K562 (cell line): ENCODE results near the gene CLCA2. TPM values are rescaled to one million over a fixed set of nuclear protein-coding genes. Genes with fewer than 3 reads are reported as not detected.

Experiments used
- ATAC-seq: fragments of 200-7000 bp; cut with Tn5 transposase; 3 replicates; pipeline ENCODE4 v1.9.1; 2020; ENCODE audit warnings: moderate library complexity
- BruUV-seq: library from RNA; stranded (reverse); fragments of 400-500 nt; replicated peaks from 2 replicates; lab custom pipeline; 2021; lab: Mats Ljungman, UMichigan
- CTCF ChIA-PET: fragments of 300-600 bp; formaldehyde crosslinking; extraction: SDS; loops from one replicate; lab custom pipeline; 2021; ENCODE audit warnings: low intra/inter-chr PET ratio; lab: Yijun Ruan, JAX
- POLR2A ChIA-PET: fragments of 300-600, 350-650 bp; sonication (Branson Sonifier 250); formaldehyde crosslinking; extraction: SDS; loops from one replicate; lab custom pipeline; 2021; ENCODE audit warnings: antibody characterized with exemption, inconsistent platforms; lab: Yijun Ruan, JAX
- DNase-seq, 4 experiments: peaks; one replicate each; pipeline versions ENCODE4 v3.0.0 to v3.0.0-alpha.2; 2011 to 2018; ENCODE audit warnings: low spot score in 3 of 4, mixed read lengths in 3 of 4; ENCODE audit errors: extremely low read depth in 1 of 4
- FAIRE-seq: peaks from 2 replicates; lab custom pipeline; 2011; peaks lifted over from hg19 to GRCh38; lab: Jason Lieb, UNC
- H2AFZ ChIP-seq: 2 replicates; pipeline ENCODE4 v1.6.0; 2011; ENCODE audit warnings: low read depth, low read length, control low read depth, inconsistent platforms
- H3K27ac ChIP-seq: fragments of 200-600 bp; 3 replicates; pipeline ENCODE4 v1.8.0; 2011; ENCODE audit warnings: low read depth, mild to moderate bottlenecking, control low read depth, inconsistent platforms, low read length, moderate library complexity, mixed read lengths; ENCODE audit errors: extremely low read depth
- H3K27me3 ChIP-seq, 2 experiments: fragments of 300-600 bp in 1 of 2; 2 replicates in 1 of 2; 3 replicates in 1 of 2; pipeline versions ENCODE4 v1.6.0 to v1.8.0; 2011; ENCODE audit warnings: inconsistent platforms in 2 of 2, low read length in 2 of 2, mild to moderate bottlenecking in 1 of 2, mixed read lengths in 1 of 2, moderate library complexity in 1 of 2; ENCODE audit not compliant: control insufficient read depth in 2 of 2, insufficient read depth in 2 of 2
- H3K36me3 ChIP-seq: fragments of 300-600 bp; 3 replicates; pipeline ENCODE4 v1.8.0; 2011; ENCODE audit warnings: mild to moderate bottlenecking, low read length, inconsistent platforms; ENCODE audit not compliant: control insufficient read depth, insufficient read depth
- H3K4me1 ChIP-seq, 2 experiments: fragments of 200-600 bp in 1 of 2; replicated peaks in 1 of 2; 2 replicates in 1 of 2; 3 replicates in 1 of 2; pipeline versions ENCODE4 v1.5.1 to v1.8.0; 2011; ENCODE audit warnings: inconsistent platforms in 2 of 2, low read length in 2 of 2, mild to moderate bottlenecking in 1 of 2, mixed read lengths in 1 of 2, moderate library complexity in 1 of 2; ENCODE audit not compliant: control insufficient read depth in 2 of 2, insufficient read depth in 2 of 2
- H3K4me2 ChIP-seq: 2 replicates; pipeline ENCODE4 v1.6.1; 2011; ENCODE audit warnings: low read length, control low read depth, inconsistent platforms, mixed read lengths; ENCODE audit not compliant: insufficient read depth
- H3K4me3 ChIP-seq: fragments of 200-600 bp; sonication (generic), shearing (Covaris generic); 2 replicates; pipeline ENCODE4 v1.5.1; 2016; ENCODE audit warnings: control low read depth, inconsistent platforms
- H3K79me2 ChIP-seq: fragments of 200-600 bp; 3 replicates; pipeline ENCODE4 v1.8.0; 2011; ENCODE audit warnings: low read length, inconsistent platforms; ENCODE audit not compliant: control insufficient read depth, insufficient read depth
- H3K9ac ChIP-seq, 2 experiments: 2 replicates each; pipeline versions ENCODE4 v1.6.0 to v1.6.1; 2011; ENCODE audit warnings: low read depth in 2 of 2, low read length in 2 of 2, control low read depth in 1 of 2, inconsistent platforms in 1 of 2, mild to moderate bottlenecking in 1 of 2, mixed read lengths in 1 of 2; ENCODE audit not compliant: insufficient read depth in 1 of 2
- H3K9me1 ChIP-seq: one replicate; pipeline ENCODE4 v1.6.0; 2011; ENCODE audit warnings: inconsistent platforms, mild to moderate bottlenecking, low read length, moderate library complexity; ENCODE audit not compliant: control insufficient read depth, insufficient read depth
- H3K9me3 ChIP-seq: replicated peaks from 2 replicates; pipeline ENCODE4 v1.5.1; 2011; ENCODE audit warnings: low read depth, low read length, inconsistent platforms; ENCODE audit not compliant: control insufficient read depth, insufficient read depth
- H4K20me1 ChIP-seq: replicated peaks from 2 replicates; pipeline ENCODE4 v1.6.1; 2011; ENCODE audit warnings: low read length, inconsistent platforms, mixed read lengths; ENCODE audit not compliant: control insufficient read depth, insufficient read depth
- EHMT2 ChIP-seq: fragments of 450-650 bp; IDR thresholded peaks from 2 replicates; pipeline ENCODE4 v1.6.1; 2018; ENCODE audit warnings: antibody characterized with exemption
- MEF2A ChIP-seq: IDR thresholded peaks from 2 replicates; pipeline ENCODE4 v1.6.1; 2011; ENCODE audit warnings: low read depth, mild to moderate bottlenecking, low read length, moderate library complexity; ENCODE audit not compliant: control insufficient read depth
- NR1H2 ChIP-seq: sonication (generic); formaldehyde crosslinking; IDR thresholded peaks from 2 replicates; pipeline ENCODE4 v1.4.0; 2020; ENCODE audit warnings: mild to moderate bottlenecking, missing genetic modification reagents
- OTX1 ChIP-seq: fragments of 450-650 bp; formaldehyde crosslinking; IDR thresholded peaks from 2 replicates; pipeline ENCODE4 v1.4.0; 2022; ENCODE audit warnings: mild to moderate bottlenecking
- PRPF4 ChIP-seq: fragments of 200-400 bp; formaldehyde crosslinking; IDR thresholded peaks from one replicate; pipeline ENCODE4 v1.6.1; 2017; ENCODE audit warnings: low read length, low read depth, mild to moderate bottlenecking; ENCODE audit not compliant: insufficient read depth, poor library complexity, severe bottlenecking
- REST ChIP-seq, 2 experiments: fragments of 450-650 bp; formaldehyde crosslinking in 1 of 2; IDR thresholded peaks; 2 replicates each; pipeline versions ENCODE4 v1.4.0 to v1.6.1; 2014 to 2020; ENCODE audit warnings: mild to moderate bottlenecking in 2 of 2, borderline replicate concordance in 1 of 2, low read depth in 1 of 2
- SMAD2 ChIP-seq: fragments of 150-350 bp; IDR thresholded peaks from 2 replicates; pipeline ENCODE4 v1.6.1; 2014; ENCODE audit warnings: low read depth, mild to moderate bottlenecking, low read length
- THRA ChIP-seq: fragments of 450-650 bp; IDR thresholded peaks from 2 replicates; pipeline ENCODE4 v1.6.1; 2017; ENCODE audit warnings: mild to moderate bottlenecking, moderate library complexity
- ZFP1 ChIP-seq: fragments of 450-650 bp; formaldehyde crosslinking; IDR thresholded peaks from 2 replicates; pipeline ENCODE4 v1.4.0; 2020; ENCODE audit warnings: mild to moderate bottlenecking, mixed read lengths
- ZNF184 ChIP-seq: sonication (generic); formaldehyde crosslinking; IDR thresholded peaks from 2 replicates; pipeline ENCODE4 v1.5.0; 2020; ENCODE audit warnings: missing genetic modification reagents
- ZNF3 ChIP-seq: fragments of 250-450 bp; sonication (Bioruptor Pico); IDR thresholded peaks from 2 replicates; pipeline ENCODE4 v1.5.0; 2021; ENCODE audit warnings: mild to moderate bottlenecking, moderate library complexity
- ZNF507 ChIP-seq: conservative IDR thresholded peaks from 2 replicates; pipeline ENCODE4 v1.6.1; 2017; ENCODE audit warnings: missing genetic modification characterization, missing compliant biosample characterization
- ZNF778 ChIP-seq: fragments of 450-650 bp; formaldehyde crosslinking; IDR thresholded peaks from 2 replicates; pipeline ENCODE4 v1.4.0; 2020; ENCODE audit warnings: mild to moderate bottlenecking, moderate library complexity
- ZSCAN32 ChIP-seq: fragments of 450-650 bp; formaldehyde crosslinking; IDR thresholded peaks from 2 replicates; pipeline ENCODE4 v1.4.0; 2020; ENCODE audit warnings: mild to moderate bottlenecking, moderate library complexity
- WGBS: fragments of 100-300 bp; shearing (Covaris generic); methylation state at CpG from one replicate; pipeline ENCODE4 v1.1.6; 2016; ENCODE audit warnings: low coverage, mixed read lengths; ENCODE audit not compliant: insufficient coverage; ENCODE audit errors: missing lambda C conversion rate; 5-methylcytosine and 5-hydroxymethylcytosine counted together
- in situ Hi-C: fragments of 300-500 bp; cut with MboI; formaldehyde crosslinking; loops from 4 replicates; pipeline ENCODE4 v1.15.0; 2018; ENCODE audit warnings: inconsistent platforms, mixed read lengths
- intact Hi-C: fragments of 100-400 bp; cut with micrococcal nuclease; formaldehyde crosslinking; loops from 2 replicates; pipeline ENCODE4 v1.14.2; 2022
- polyA plus RNA-seq, 8 experiments: library from polyadenylated mRNA; depleted of rRNA in 4 of 8; stranded (reverse) in 5 of 8; unstranded in 3 of 8; fragments of >200 nt; fragmentation: Nextera tagmentation in 2 of 8; fragmentation: Illumina TruSeq in 1 of 8; extraction: Ambion mirVana in 2 of 8; extraction: Trizol in 1 of 8; gene quantifications; 2 replicates each; pipeline versions ENCODE4 v1.2.1 to v1.2.3, GENCODE V29; 2011 to 2014; ENCODE audit warnings: inconsistent platforms in 1 of 8, missing spikeins in 1 of 8
- total RNA-seq, 7 experiments: library from RNA; depleted of rRNA in 6 of 7; stranded (reverse); fragments of >200 nt in 6 of 7; fragmentation: Illumina TruSeq in 2 of 7; extraction: Trizol in 2 of 7; gene quantifications; 2 replicates each; pipeline versions ENCODE4 v1.2.1 to v1.2.3, GENCODE V29; 2011 to 2021; ENCODE audit warnings: low replicate concordance in 1 of 7

CLCA2 gene
- total and polyA plus RNA-seq, 9 of the 15 experiments (the other 6 are each of a cell fraction or from before 2014, with no cell fraction given), result 0.03 TPM; not detected in 8

GRCh38 chr1:86461482-86461881 lies 37.5 kb downstream of the CLCA2 start (continued):
- TF ChIP-seq OTX1 (CRISPR knock-in tag), result peak; percentile 93
- TF ChIP-seq ZSCAN32, result peak; percentile 90
- peak; percentile 59; the same call in 1 of the 2 replicates for TF ChIP-seq ZNF507 (tag)
- no peak for TF ChIP-seq NR1H2
- no peak for TF ChIP-seq ZNF184
- TF ChIP-seq THRA, result no peak

- Histone ChIP-seq H3K4me1 (peaks cover 11 to 17% of the 10 kb centered on the region in 2 experiments; a peak in 4 of 5 replicates), H3K79me2 (no peaks in the 10 kb centered on the region), H3K4me2 (no peak overlapping the region), H3K27ac (no peak overlapping the region), H3K9me1 (no peaks in the 10 kb centered on the region), H3K36me3 (no peaks in the 10 kb centered on the region), H2AFZ (no peak overlapping the region), H3K9me3 (0 out of 2 replicates have a peak, but pooled peaks cover 7% of the 10 kb centered on the region), H3K4me3 (no peak overlapping the region), H3K9ac (no peak overlapping the region), H3K27me3 (no peaks in the 10 kb centered on the region), H4K20me1 (no peaks in the 10 kb centered on the region)
- ChIA-PET CTCF (no interaction called here), POLR2A (no interaction called here)
- no TSS peak for BruUV-seq
- ATAC-seq (no peak), DNase-seq (no peak), FAIRE-seq (no peak)
- 27% methylated on average over 1 of the region's 1 CpG for WGBS
- in situ Hi-C loops (no loop called here), intact Hi-C loops (no loop called here)
- TF ChIP-seq EHMT2, result no peak
- TF ChIP-seq ZNF778 (CRISPR knock-in tag), result no peak
- TF ChIP-seq REST (IDR thresholded peaks at IDR 0.05; ENCODE audit: borderline replicate concordance), result no peak
- no peak for TF ChIP-seq REST (CRISPR knock-in tag; IDR thresholded peaks at IDR 0.05; ENCODE audit: low read depth)
- TF ChIP-seq ZFP1, result no peak
- TF ChIP-seq PRPF4, result no peak
- TF ChIP-seq MEF2A, result no peak
- TF ChIP-seq ZNF3, result no peak
- no peak for TF ChIP-seq SMAD2
Measured at GRCh38 chr1:86464819-86465218, 40.8 kb downstream of the CLCA2 start.
